ENCODE results near the gene PRAF2. TPM values are rescaled to one million over a fixed set of nuclear protein-coding genes. Genes with fewer than 3 reads are reported as not detected.

PRAF2 gene
- polyA plus RNA-seq, 5 donors, result 28.8 to 40.9 (median 35.7) TPM

GRCh38 chrX:49053223-49054072 lies 20.4 kb downstream of the PRAF2 start:
- DNase-seq, result peak; percentile 63 to 66

GRCh38 chrX:49043987-49044281 lies 29.9 kb downstream of the PRAF2 start:
- no peak for DNase-seq

GRCh38 chrX:49043220-49043986 lies 30.4 kb downstream of the PRAF2 start, which contains the start of gene TFE3:
TFE3 (minus strand) TSS chrX:49043357; CDS start chrX:49043226, 131 bp downstream.
- peak; percentile 96 to 97 for DNase-seq

- DNase-seq, result no peak
Measured at GRCh38 chrX:49042581-49043219, 31.1 kb downstream of the PRAF2 start.

GRCh38 chrX:49041744-49042580 lies 31.8 kb downstream of the PRAF2 start:
- no peak for DNase-seq

- DNase-seq, result no peak
Measured at GRCh38 chrX:49040376-49040955, 33.3 kb downstream of the PRAF2 start.

GRCh38 chrX:49039598-49040375 lies 34.0 kb downstream of the PRAF2 start:
- peak; percentile 81 to 87 for DNase-seq

GRCh38 chrX:49037883-49038475 lies 35.8 kb downstream of the PRAF2 start:
- DNase-seq, result no peak

GRCh38 chrX:49030283-49030682 lies 43.5 kb downstream of the PRAF2 start:
- no peak for DNase-seq

- no peak for DNase-seq
Measured at GRCh38 chrX:49029876-49030275, 43.9 kb downstream of the PRAF2 start.

Other genes with a start within 250 kb of the PRAF2 start
- under 1 TPM in 4 of 5 donors, not detected in 1; 0.14 to 0.30 (median 0.22) TPM for gene ERAS, start 247.5 kb downstream of the PRAF2 start, polyA plus RNA-seq (ENCODE audit: insufficient read depth in 1 of 5, insufficient read length in 5 of 5, low replicate concordance in 1 of 5)
- 1 to 10 TPM; 2.0 to 5.6 (median 3.5) TPM for gene PCSK1N, start 238.4 kb downstream of the PRAF2 start, polyA plus RNA-seq (ENCODE audit: insufficient read depth in 1 of 5, insufficient read length in 5 of 5, low replicate concordance in 1 of 5)
- gene TIMM17B, start 176.2 kb downstream of the PRAF2 start, polyA plus RNA-seq (ENCODE audit: insufficient read depth in 1 of 5, insufficient read length in 5 of 5, low replicate concordance in 1 of 5), result 10 to 100 TPM; 25.3 to 46.0 (median 34.9) TPM
- 10 to 100 TPM; 69.9 to 96.9 (median 77.4) TPM for gene PQBP1, start 176.1 kb downstream of the PRAF2 start, polyA plus RNA-seq (ENCODE audit: insufficient read depth in 1 of 5, insufficient read length in 5 of 5, low replicate concordance in 1 of 5)
- 10 to 100 TPM; 19.7 to 30.4 (median 23.2) TPM for gene SLC35A2, start 162.4 kb downstream of the PRAF2 start, polyA plus RNA-seq (ENCODE audit: insufficient read depth in 1 of 5, insufficient read length in 5 of 5, low replicate concordance in 1 of 5)
- gene PIM2, start 155.0 kb downstream of the PRAF2 start, polyA plus RNA-seq (ENCODE audit: insufficient read depth in 1 of 5, insufficient read length in 5 of 5, low replicate concordance in 1 of 5), result 1 to 10 TPM; 5.4 to 8.4 (median 6.7) TPM
- 10 to 100 TPM; 46.3 to 59.4 (median 55.7) TPM for gene OTUD5, start 116.4 kb downstream of the PRAF2 start, polyA plus RNA-seq (ENCODE audit: insufficient read depth in 1 of 5, insufficient read length in 5 of 5, low replicate concordance in 1 of 5)
- gene KCND1, start 102.2 kb downstream of the PRAF2 start, polyA plus RNA-seq (ENCODE audit: insufficient read depth in 1 of 5, insufficient read length in 5 of 5, low replicate concordance in 1 of 5), result 1 to 10 TPM; 3.5 to 4.3 (median 4.0) TPM
- gene GRIPAP1, start 71.7 kb downstream of the PRAF2 start, polyA plus RNA-seq (ENCODE audit: insufficient read depth in 1 of 5, insufficient read length in 5 of 5, low replicate concordance in 1 of 5), result 10 to 100 TPM; 49.1 to 64.6 (median 56.9) TPM
- gene TFE3, start 30.6 kb downstream of the PRAF2 start, polyA plus RNA-seq (ENCODE audit: insufficient read depth in 1 of 5, insufficient read length in 5 of 5, low replicate concordance in 1 of 5), result 10 to 100 TPM; 33.3 to 46.8 (median 42.2) TPM
- 10 to 100 TPM; 11.4 to 19.0 (median 16.9) TPM for gene CCDC120, start 15.0 kb downstream of the PRAF2 start, polyA plus RNA-seq (ENCODE audit: insufficient read depth in 1 of 5, insufficient read length in 5 of 5, low replicate concordance in 1 of 5)
- gene WDR45, start 5.9 kb upstream of the PRAF2 start, polyA plus RNA-seq (ENCODE audit: insufficient read depth in 1 of 5, insufficient read length in 5 of 5, low replicate concordance in 1 of 5), result 10 to 100 TPM; 40.9 to 61.7 (median 48.2) TPM
- 10 to 100 TPM; 20.5 to 26.9 (median 21.1) TPM for gene GPKOW, start 49.7 kb upstream of the PRAF2 start, polyA plus RNA-seq (ENCODE audit: insufficient read depth in 1 of 5, insufficient read length in 5 of 5, low replicate concordance in 1 of 5)
- gene MAGIX, start 88.8 kb upstream of the PRAF2 start, polyA plus RNA-seq (ENCODE audit: insufficient read depth in 1 of 5, insufficient read length in 5 of 5, low replicate concordance in 1 of 5), result 1 to 10 TPM; 1.5 to 4.0 (median 2.1) TPM
- gene PLP2, start 97.9 kb upstream of the PRAF2 start, polyA plus RNA-seq (ENCODE audit: insufficient read depth in 1 of 5, insufficient read length in 5 of 5, low replicate concordance in 1 of 5), result 10 to 100 TPM; 41.4 to 63.7 (median 55.9) TPM
- gene PRICKLE3, start 112.4 kb upstream of the PRAF2 start, polyA plus RNA-seq (ENCODE audit: insufficient read depth in 1 of 5, insufficient read length in 5 of 5, low replicate concordance in 1 of 5), result 1 to 10 TPM; 4.2 to 7.3 (median 6.4) TPM
- gene SYP, start 126.2 kb upstream of the PRAF2 start, polyA plus RNA-seq (ENCODE audit: insufficient read depth in 1 of 5, insufficient read length in 5 of 5, low replicate concordance in 1 of 5), result 1 to 10 TPM; 2.8 to 3.5 (median 3.1) TPM
- gene CACNA1F, start 159.3 kb upstream of the PRAF2 start, polyA plus RNA-seq (ENCODE audit: insufficient read depth in 1 of 5, insufficient read length in 5 of 5, low replicate concordance in 1 of 5), result under 1 TPM; 0.09 to 0.66 (median 0.45) TPM
- gene CCDC22, start 161.5 kb upstream of the PRAF2 start, polyA plus RNA-seq (ENCODE audit: insufficient read depth in 1 of 5, insufficient read length in 5 of 5, low replicate concordance in 1 of 5), result 10 to 100 TPM; 11.4 to 19.4 (median 14.0) TPM
- gene FOXP3, start 190.7 kb upstream of the PRAF2 start, polyA plus RNA-seq (ENCODE audit: insufficient read depth in 1 of 5, insufficient read length in 5 of 5, low replicate concordance in 1 of 5), result under 1 TPM; 0.32 to 0.73 (median 0.69) TPM
- gene PPP1R3F, start 195.8 kb upstream of the PRAF2 start, polyA plus RNA-seq (ENCODE audit: insufficient read depth in 1 of 5, insufficient read length in 5 of 5, low replicate concordance in 1 of 5), result 1 to 10 TPM; 4.8 to 8.1 (median 5.8) TPM
- under 1 TPM in 2 of 5 donors, not detected in 3; 0.22 to 0.40 TPM for gene GAGE10, start 229.6 kb upstream of the PRAF2 start, polyA plus RNA-seq (ENCODE audit: insufficient read depth in 1 of 5, insufficient read length in 5 of 5, low replicate concordance in 1 of 5)
- gene GAGE12J, start 248.0 kb upstream of the PRAF2 start, polyA plus RNA-seq (ENCODE audit: insufficient read depth in 1 of 5, insufficient read length in 5 of 5, low replicate concordance in 1 of 5), result not detected